ENCODE measurements around the gene ADAT2. TPM values are rescaled to one million over a fixed set of nuclear protein-coding genes. Genes with fewer than 3 reads are reported as not detected.
A peak's percentile ranks its signal among the peaks of the same experiment; 100 is the strongest.

ADAT2 gene
- total and polyA plus RNA-seq, 2 of the 8 experiments (the other 6 are each of a cell fraction or from before 2014, with no cell fraction given): 4.3 to 11.8 TPM

- FAIRE-seq (no peak), DNase-seq (ENCODE audit: low read depth in 1 of 2, low spot score in 2 of 2) (peak in 1 of 2 experiments; percentile 44)
- 0 out of 2 replicates have a peak overlapping the region, but pooled peaks have one; percentile 53 for H2BK12ac ChIP-seq (ENCODE audit: low read depth, low read length)
- ChIA-PET CTCF (ENCODE audit: partially characterized antibody) (interaction anchor here (0.7 to 4.2 kb wide), 9 partner anchors 10 to 704 kb away, joined by 3 to 14 read pairs (median 4); no protein-coding TSS in a partner anchor), POLR2A (ENCODE audit: partially characterized antibody) (no interaction called here)
- H2AK5ac ChIP-seq (ENCODE audit: low read depth, low read length): no peak overlapping the region
- no peak overlapping the region for H4K5ac ChIP-seq (ENCODE audit: insufficient read length, low read depth, low read length)
- no peaks in the 10 kb centered on the region for H3K23me2 ChIP-seq (ENCODE audit: low read depth, low read length)
- no peak overlapping the region for H2BK120ac ChIP-seq (replicated peaks; ENCODE audit: low read depth, low read length)
- H3K36me3 ChIP-seq (ENCODE audit: control insufficient read depth in 2 of 4, insufficient read depth in 4 of 4, low read length in 3 of 4): no peaks in the 10 kb centered on the region
- no peak overlapping the region for H3K4me2 ChIP-seq (ENCODE audit: insufficient read depth in 1 of 2, low read depth in 2 of 2, low read length in 2 of 2)
- no peak overlapping the region for H4K91ac ChIP-seq (replicated peaks; ENCODE audit: insufficient read length, low read length)
- no peaks in the 10 kb centered on the region for H3K9me3 ChIP-seq (ENCODE audit: insufficient read depth in 2 of 2, low read depth in 1 of 2, low read length in 1 of 2)
- no peak overlapping the region for H3K9ac ChIP-seq (replicated peaks in 1 of 4; ENCODE audit: extremely low read depth in 1 of 4, low read depth in 3 of 4, low read length in 3 of 4)
- H2AFZ ChIP-seq (ENCODE audit: low read length): peak overlapping the region; percentile 8; the same call in 1 of the 2 replicates
- no peak overlapping the region for H3K14ac ChIP-seq (ENCODE audit: insufficient read length)
- no peak overlapping the region for H3K56ac ChIP-seq (replicated peaks; ENCODE audit: insufficient read length, low read depth, low read length)
- no peaks in the 10 kb centered on the region for H4K20me1 ChIP-seq (replicated peaks in 1 of 2; ENCODE audit: control insufficient read depth in 1 of 2, insufficient read depth in 2 of 2, low read length in 2 of 2)
- peaks cover 0 to 12% (median 2%) of the 10 kb centered on the region in 4 experiments; a peak in 3 of 7 replicates for H3K4me1 ChIP-seq (replicated peaks in 1 of 4; ENCODE audit: control insufficient read depth in 3 of 4, insufficient read depth in 4 of 4, low read length in 3 of 4)
- H3K4ac ChIP-seq (replicated peaks; ENCODE audit: insufficient read length, low read depth, low read length): no peak overlapping the region
- no peaks in the 10 kb centered on the region for H3K79me2 ChIP-seq (ENCODE audit: control insufficient read depth in 1 of 2, insufficient read depth in 2 of 2, low read length in 2 of 2)
- no peak overlapping the region for H3K27ac ChIP-seq (ENCODE audit: low read depth, low read length)
- H3K79me1 ChIP-seq (ENCODE audit: low read depth, low read length): no peaks in the 10 kb centered on the region
- H2BK20ac ChIP-seq (ENCODE audit: low read length): no peak overlapping the region
- 91% methylated on average over 16 of the region's 16 CpGs; no CpG with 5 or more reads in 1 of the 2 experiments for WGBS, 2 experiments (ENCODE audit: extremely low coverage in 1 of 2, insufficient coverage in 1 of 2, insufficient read length in 1 of 2, insufficient replicate concordance in 2 of 2, low coverage in 1 of 2, low lambda C conversion rate in 2 of 2, missing lambda C conversion rate in 1 of 2)
- H2BK15ac ChIP-seq (ENCODE audit: low read length): 0 out of 2 replicates have a peak overlapping the region, but pooled peaks have one; percentile 66
- no peak overlapping the region for H4K8ac ChIP-seq (ENCODE audit: extremely low read depth, insufficient read depth, low read length)
- no peak overlapping the region for H3K4me3 ChIP-seq (ENCODE audit: extremely low read depth in 1 of 4, insufficient read depth in 2 of 4, low read depth in 3 of 4, low read length in 4 of 4)
- no peak overlapping the region for H3K23ac ChIP-seq (ENCODE audit: insufficient read length)
- no peaks in the 10 kb centered on the region for H3K27me3 ChIP-seq (replicated peaks in 1 of 4; ENCODE audit: control insufficient read depth in 3 of 4, extremely low read depth in 1 of 4, insufficient read depth in 3 of 4, low read length in 3 of 4)
- H2BK5ac ChIP-seq (ENCODE audit: low read depth, low read length): no peak overlapping the region
- 0 out of 4 replicates have a peak, but pooled peaks of 1 of the 2 experiments have one; percentile 8 for TF ChIP-seq RAD21 (IDR thresholded peaks at IDR 0.05 in 1 of 2, conservative IDR thresholded peaks at IDR 0.05 in 1 of 2; ENCODE audit: low read depth in 2 of 2, low read length in 2 of 2)
- no peak for TF ChIP-seq EP300 (IDR thresholded peaks at IDR 0.05; ENCODE audit: borderline replicate concordance in 1 of 2, low read depth in 2 of 2, low read length in 2 of 2)
- peak; percentile 89 for TF ChIP-seq EGR1 (IDR thresholded peaks at IDR 0.05; ENCODE audit: borderline replicate concordance, low read depth, low read length)
- 0 out of 2 replicates have a peak, but pooled peaks have one; percentile 7 for TF ChIP-seq CEBPB (IDR thresholded peaks at IDR 0.05; ENCODE audit: low read depth, low read length)
- peak; percentile 81 for TF ChIP-seq TEAD4 (IDR thresholded peaks at IDR 0.05; ENCODE audit: low read depth, low read length)
- 0 out of 2 replicates have a peak, but pooled peaks have one; percentile 14 for TF ChIP-seq JUN (IDR thresholded peaks at IDR 0.05; ENCODE audit: low read depth, low read length)
- no peak overlapping the region for H3K18ac ChIP-seq (ENCODE audit: extremely low read depth, low read length)
These were observed 53.0 kb downstream of the ADAT2 start for GRCh38 chr6:143397227-143398222.
